HG03571 (cell line): ENCODE data around the gene DOK6.

ENCODE experiments used
- ATAC-seq: cut with Tn5 transposase; IDR thresholded peaks from one replicate; pipeline ENCODE4 v1.9.1; 2021; ENCODE audit not compliant: unreplicated experiment

DOK6 gene

GRCh38 chr18:69432847-69433246, 32.2 kb downstream of the DOK6 start:
- ATAC-seq: no peak

- no peak for ATAC-seq
These were observed 34.3 kb downstream of the DOK6 start for GRCh38 chr18:69435000-69435399.

- ATAC-seq: no peak
These were observed 43.5 kb downstream of the DOK6 start for GRCh38 chr18:69444221-69444620.

GRCh38 chr18:69447886-69448285, 47.2 kb downstream of the DOK6 start:
- no peak for ATAC-seq

- no peak for ATAC-seq
These were observed 54.4 kb downstream of the DOK6 start for GRCh38 chr18:69455125-69455524.

GRCh38 chr18:69469444-69469919, 68.8 kb downstream of the DOK6 start:
- no peak for ATAC-seq

- no peak for ATAC-seq
These were observed 79.8 kb downstream of the DOK6 start for GRCh38 chr18:69480460-69480859.

- no peak for ATAC-seq
These were observed 82.9 kb downstream of the DOK6 start for GRCh38 chr18:69483574-69483973.

GRCh38 chr18:69484699-69485396, 84.2 kb downstream of the DOK6 start:
- ATAC-seq: no peak

GRCh38 chr18:69487488-69488394, 87.1 kb downstream of the DOK6 start:
- no peak for ATAC-seq

GRCh38 chr18:69490072-69490471, 89.4 kb downstream of the DOK6 start:
- ATAC-seq: no peak

- no peak for ATAC-seq
These were observed 90.1 kb downstream of the DOK6 start for GRCh38 chr18:69490813-69491212.

- ATAC-seq: no peak
These were observed 90.9 kb downstream of the DOK6 start for GRCh38 chr18:69491576-69491975.

GRCh38 chr18:69492861-69493260, 92.2 kb downstream of the DOK6 start:
- no peak for ATAC-seq

GRCh38 chr18:69494841-69495240, 94.2 kb downstream of the DOK6 start:
- ATAC-seq: no peak

- ATAC-seq: no peak
These were observed 94.7 kb downstream of the DOK6 start for GRCh38 chr18:69495338-69495737.

GRCh38 chr18:69495841-69496533, 95.3 kb downstream of the DOK6 start:
- ATAC-seq: no peak

GRCh38 chr18:69518989-69519388, 118.3 kb downstream of the DOK6 start:
- no peak for ATAC-seq

- no peak for ATAC-seq
These were observed 122.9 kb downstream of the DOK6 start for GRCh38 chr18:69523582-69523981.

GRCh38 chr18:69528435-69528834, 127.7 kb downstream of the DOK6 start:
- no peak for ATAC-seq

- ATAC-seq: no peak
These were observed 128.5 kb downstream of the DOK6 start for GRCh38 chr18:69529151-69529550.

GRCh38 chr18:69531973-69532372, 131.3 kb downstream of the DOK6 start:
- no peak for ATAC-seq
